Neural crest cell (in vitro differentiated cells): ENCODE results near the gene RHCG. TPM values are rescaled to one million over a fixed set of nuclear protein-coding genes. Genes with fewer than 3 reads are reported as not detected.

ENCODE experiments used
- DNase-seq: peaks from one replicate; pipeline ENCODE4 v3.0.0; 2021; ENCODE audit warnings: low read depth, mixed read lengths, low spot score
- H3K27ac Mint-ChIP-seq: one replicate; pipeline ENCODE4 v1.8.0; 2021; ENCODE audit warnings: mild to moderate bottlenecking, mixed read lengths; ENCODE audit not compliant: unreplicated experiment
- H3K27me3 Mint-ChIP-seq: 2 replicates; pipeline ENCODE4 v1.8.0; 2021; ENCODE audit warnings: low read depth, mild to moderate bottlenecking, mixed read lengths
- H3K36me3 Mint-ChIP-seq: 2 replicates; pipeline ENCODE4 v1.8.0; 2021; ENCODE audit warnings: low read depth, mild to moderate bottlenecking, mixed read lengths
- H3K4me1 Mint-ChIP-seq: 2 replicates; pipeline ENCODE4 v1.8.0; 2021; ENCODE audit warnings: mixed read lengths
- H3K4me3 Mint-ChIP-seq: one replicate; pipeline ENCODE4 v1.8.0; 2021; ENCODE audit warnings: mild to moderate bottlenecking, mixed read lengths
- H3K9me3 Mint-ChIP-seq: 2 replicates; pipeline ENCODE4 v1.8.0; 2021; ENCODE audit warnings: mixed read lengths
- CTCF ChIP-seq: fragments of 200-600 bp; sonication (generic); conservative IDR thresholded peaks from 2 replicates; pipeline ENCODE4 v1.5.0; 2021; ENCODE audit warnings: antibody characterized with exemption, mild to moderate bottlenecking
- total RNA-seq: library from RNA; stranded (reverse); gene quantifications from 2 replicates; pipeline ENCODE4 v1.2.1, GENCODE V29; 2021

Gene RHCG
- total RNA-seq, 1 donor from 2014 or later: not detected

- Mint-ChIP-seq H3K36me3 (no peaks in the 10 kb centered on the region), H3K9me3 (peaks cover 3% of the 10 kb centered on the region), H3K4me3 (no peak overlapping the region), H3K27me3 (peaks cover 80% of the 10 kb centered on the region), H3K4me1 (peaks cover 23% of the 10 kb centered on the region), H3K27ac (peak overlapping the region; percentile 44)
- DNase-seq: no peak
- no peak for TF ChIP-seq CTCF
Measured at GRCh38 chr15:89457086-89457485, 39.3 kb downstream of the RHCG start.

- Mint-ChIP-seq H3K4me1 (peaks cover 16% of the 10 kb centered on the region), H3K27ac (no peak overlapping the region), H3K36me3 (no peaks in the 10 kb centered on the region), H3K4me3 (no peak overlapping the region), H3K27me3 (peaks cover 90% of the 10 kb centered on the region), H3K9me3 (peaks cover 3% of the 10 kb centered on the region)
- TF ChIP-seq CTCF: no peak
- no peak for DNase-seq
Measured at GRCh38 chr15:89455535-89455934, 40.8 kb downstream of the RHCG start.

GRCh38 chr15:89452330-89452836 lies 44.0 kb downstream of the RHCG start:
- no peak overlapping the region for H3K4me3 Mint-ChIP-seq
- H3K4me1 Mint-ChIP-seq: peaks cover 16% of the 10 kb centered on the region
- peaks cover 91% of the 10 kb centered on the region for H3K27me3 Mint-ChIP-seq
- no peak for DNase-seq
- H3K27ac Mint-ChIP-seq: no peak overlapping the region
- no peaks in the 10 kb centered on the region for H3K36me3 Mint-ChIP-seq
- no peak for TF ChIP-seq CTCF
- H3K9me3 Mint-ChIP-seq: peaks cover 3% of the 10 kb centered on the region

- peaks cover 91% of the 10 kb centered on the region for H3K27me3 Mint-ChIP-seq
- H3K36me3 Mint-ChIP-seq: no peaks in the 10 kb centered on the region
- DNase-seq: no peak
- no peak for TF ChIP-seq CTCF
- peaks cover 12% of the 10 kb centered on the region for H3K4me1 Mint-ChIP-seq
- H3K4me3 Mint-ChIP-seq: no peak overlapping the region
- H3K27ac Mint-ChIP-seq: no peak overlapping the region
- no peaks in the 10 kb centered on the region for H3K9me3 Mint-ChIP-seq
Measured at GRCh38 chr15:89451846-89452245, 44.5 kb downstream of the RHCG start.

GRCh38 chr15:89450076-89451006 lies 46.0 kb downstream of the RHCG start:
- TF ChIP-seq CTCF: no peak
- Mint-ChIP-seq H3K27ac (no peak overlapping the region), H3K27me3 (peaks cover 95% of the 10 kb centered on the region), H3K36me3 (no peaks in the 10 kb centered on the region), H3K9me3 (no peaks in the 10 kb centered on the region), H3K4me1 (peaks cover 12% of the 10 kb centered on the region), H3K4me3 (no peak overlapping the region)
- no peak for DNase-seq
